GM23338 (cell line): ENCODE data around the gene RBM33. TPM values are rescaled to one million over a fixed set of nuclear protein-coding genes. Genes with fewer than 3 reads are reported as not detected.

Experiments used
- ATAC-seq: fragments of 200-7000 bp; cut with Tn5 transposase; 3 replicates; pipeline ENCODE4 v1.9.1; 2020
- DNase-seq: peaks from one replicate; pipeline ENCODE4 v3.0.0-alpha.2; 2015; ENCODE audit warnings: low spot score
- H2AFZ ChIP-seq: fragments of 200-600 bp; sonication (generic); 2 replicates; pipeline ENCODE4 v1.8.0; 2016; ENCODE audit warnings: antibody characterized with exemption, mild to moderate bottlenecking, moderate library complexity
- H3F3A ChIP-seq: fragments of 200-600 bp; sonication (generic); replicated peaks from 2 replicates; pipeline ENCODE4 v1.8.0; 2017; ENCODE audit warnings: antibody characterized with exemption, mixed run types, low read depth
- H3K27ac ChIP-seq: fragments of 200-600 bp; sonication (generic); 2 replicates; pipeline ENCODE4 v1.6.1; 2016; ENCODE audit warnings: low read depth
- H3K27me3 ChIP-seq: fragments of 200-600 bp; sonication (generic); 2 replicates; pipeline ENCODE4 v1.8.0; 2016; ENCODE audit warnings: mild to moderate bottlenecking, mixed run types, moderate library complexity; ENCODE audit not compliant: insufficient read depth
- H3K36me3 ChIP-seq: fragments of 200-600 bp; sonication (generic); 2 replicates; pipeline ENCODE4 v1.8.0; 2016; ENCODE audit warnings: mild to moderate bottlenecking; ENCODE audit not compliant: insufficient read depth
- H3K4me1 ChIP-seq: fragments of 200-600 bp; sonication (generic); 2 replicates; pipeline ENCODE4 v1.8.0; 2016; ENCODE audit warnings: mild to moderate bottlenecking, moderate library complexity; ENCODE audit not compliant: insufficient read depth
- H3K4me2 ChIP-seq: fragments of 200-600 bp; sonication (generic); 2 replicates; pipeline ENCODE4 v1.7.1; 2017; ENCODE audit warnings: mixed run types
- H3K4me3 ChIP-seq: fragments of 200-600 bp; sonication (generic); 2 replicates; pipeline ENCODE4 v1.6.1; 2016; ENCODE audit warnings: mixed run types
- H3K79me2 ChIP-seq: fragments of 200-600 bp; sonication (generic); replicated peaks from 2 replicates; pipeline ENCODE4 v1.8.0; 2017; ENCODE audit warnings: mild to moderate bottlenecking; ENCODE audit not compliant: insufficient read depth
- H3K9me2 ChIP-seq: fragments of 200-600 bp; sonication (generic); 2 replicates; pipeline ENCODE4 v1.8.0; 2017; ENCODE audit not compliant: insufficient read depth
- H4K20me1 ChIP-seq: fragments of 200-600 bp; sonication (generic); replicated peaks from 2 replicates; pipeline ENCODE4 v1.8.0; 2017; ENCODE audit warnings: mild to moderate bottlenecking; ENCODE audit not compliant: insufficient read depth
- H3K27ac Mint-ChIP-seq: 2 replicates; pipeline ENCODE4 v1.8.0; 2020; ENCODE audit warnings: inconsistent platforms, mild to moderate bottlenecking, moderate library complexity, mixed read lengths
- H3K27me3 Mint-ChIP-seq: 3 replicates; pipeline ENCODE4 v1.8.0; 2022; ENCODE audit warnings: low read depth, mild to moderate bottlenecking, moderate library complexity, mixed read lengths, inconsistent platforms; ENCODE audit not compliant: insufficient read depth, poor library complexity
- H3K36me3 Mint-ChIP-seq: 3 replicates; pipeline ENCODE4 v1.8.0; 2021; ENCODE audit warnings: low read depth, mild to moderate bottlenecking, inconsistent platforms, moderate library complexity, mixed read lengths
- H3K4me1 Mint-ChIP-seq: 3 replicates; pipeline ENCODE4 v1.8.0; 2020; ENCODE audit warnings: mild to moderate bottlenecking, inconsistent platforms, mixed read lengths
- H3K4me3 Mint-ChIP-seq: 3 replicates; pipeline ENCODE4 v1.8.0; 2021; ENCODE audit warnings: moderate library complexity, mild to moderate bottlenecking, inconsistent platforms, mixed read lengths
- H3K9me3 Mint-ChIP-seq: 3 replicates; pipeline ENCODE4 v1.8.0; 2020; ENCODE audit warnings: moderate library complexity, mild to moderate bottlenecking, inconsistent platforms, mixed read lengths
- CREB1 ChIP-seq: fragments of 250-450 bp; sonication (Bioruptor Pico); IDR thresholded peaks from 2 replicates; pipeline ENCODE4 v1.5.0; 2020; ENCODE audit warnings: low read depth, mild to moderate bottlenecking, moderate library complexity
- EZH2 ChIP-seq: fragments of 200-600 bp; sonication (generic); IDR thresholded peaks from one replicate; pipeline ENCODE4 v1.8.0; 2017; ENCODE audit warnings: antibody characterized with exemption, mild to moderate bottlenecking, low read depth; ENCODE audit not compliant: unreplicated experiment
- EZH2phosphoT487 ChIP-seq: fragments of 200-600 bp; sonication (generic); IDR thresholded peaks from one replicate; pipeline ENCODE4 v1.8.1; 2018; ENCODE audit warnings: antibody characterized with exemption; ENCODE audit not compliant: unreplicated experiment
- JUNB ChIP-seq: IDR thresholded peaks from one replicate; pipeline ENCODE4 v1.6.1; 2016; ENCODE audit warnings: antibody characterized with exemption; ENCODE audit not compliant: unreplicated experiment
- NANOG ChIP-seq: IDR thresholded peaks from 2 replicates; pipeline ENCODE4 v1.6.1; 2016; ENCODE audit warnings: antibody characterized with exemption, borderline replicate concordance
- POLR2AphosphoS5 ChIP-seq: IDR thresholded peaks from 2 replicates; pipeline ENCODE4 v1.6.1; 2016; ENCODE audit warnings: antibody characterized with exemption, low read depth
- STAT1 ChIP-seq: IDR thresholded peaks from one replicate; pipeline ENCODE4 v1.6.1; 2016; ENCODE audit warnings: antibody characterized with exemption; ENCODE audit not compliant: unreplicated experiment
- ZNF114 ChIP-seq: fragments of 250-450 bp; sonication (Bioruptor Pico); IDR thresholded peaks from 2 replicates; pipeline ENCODE4 v1.5.0; 2020; ENCODE audit warnings: mild to moderate bottlenecking, moderate library complexity
- ZNF331 ChIP-seq: fragments of 250-450 bp; sonication (Bioruptor Pico); IDR thresholded peaks from 2 replicates; pipeline ENCODE4 v1.5.0; 2020; ENCODE audit warnings: low read depth, mild to moderate bottlenecking, moderate library complexity
- polyA plus RNA-seq: library from polyadenylated mRNA; unstranded; fragments of >200 nt; fragmentation: Nextera tagmentation; extraction: Ambion mirVana; gene quantifications from 2 replicates; pipeline ENCODE4 v1.2.1, GENCODE V29; 2016
- total RNA-seq: library from RNA; depleted of rRNA; stranded (reverse); fragments of >200 nt; shearing (Covaris generic); gene quantifications from 2 replicates; pipeline ENCODE4 v1.2.3, GENCODE V29; 2014
- TF ChIP-seq, protein P1 (sequence below): IDR thresholded peaks from 2 replicates; pipeline ENCODE4 v1.6.1; 2016; ENCODE audit warnings: antibody characterized with exemption
- TF ChIP-seq, protein P2 (sequence below), 2 experiments: fragments of 200-600 bp in 1 of 2; sonication (generic) in 1 of 2; conservative IDR thresholded peaks; 2 replicates each; pipeline versions ENCODE4 v1.5.1 to v1.6.1; 2016 to 2017; ENCODE audit warnings: antibody characterized with exemption in 2 of 2, low read depth in 2 of 2, mild to moderate bottlenecking in 2 of 2, moderate library complexity in 1 of 2
- TF ChIP-seq, protein P3 (sequence below): fragments of 250-450 bp; sonication (Bioruptor Pico); IDR thresholded peaks from 2 replicates; pipeline ENCODE4 v1.5.0; 2020; ENCODE audit warnings: mild to moderate bottlenecking, moderate library complexity
- TF ChIP-seq, protein P4 (sequence below): IDR thresholded peaks from one replicate; pipeline ENCODE4 v1.6.1; 2018; ENCODE audit warnings: antibody characterized with exemption; ENCODE audit not compliant: unreplicated experiment

The RBM33 gene
- total and polyA plus RNA-seq, 2 experiments from 2014 or later, result 47.7 to 94.7 TPM

DNA sequence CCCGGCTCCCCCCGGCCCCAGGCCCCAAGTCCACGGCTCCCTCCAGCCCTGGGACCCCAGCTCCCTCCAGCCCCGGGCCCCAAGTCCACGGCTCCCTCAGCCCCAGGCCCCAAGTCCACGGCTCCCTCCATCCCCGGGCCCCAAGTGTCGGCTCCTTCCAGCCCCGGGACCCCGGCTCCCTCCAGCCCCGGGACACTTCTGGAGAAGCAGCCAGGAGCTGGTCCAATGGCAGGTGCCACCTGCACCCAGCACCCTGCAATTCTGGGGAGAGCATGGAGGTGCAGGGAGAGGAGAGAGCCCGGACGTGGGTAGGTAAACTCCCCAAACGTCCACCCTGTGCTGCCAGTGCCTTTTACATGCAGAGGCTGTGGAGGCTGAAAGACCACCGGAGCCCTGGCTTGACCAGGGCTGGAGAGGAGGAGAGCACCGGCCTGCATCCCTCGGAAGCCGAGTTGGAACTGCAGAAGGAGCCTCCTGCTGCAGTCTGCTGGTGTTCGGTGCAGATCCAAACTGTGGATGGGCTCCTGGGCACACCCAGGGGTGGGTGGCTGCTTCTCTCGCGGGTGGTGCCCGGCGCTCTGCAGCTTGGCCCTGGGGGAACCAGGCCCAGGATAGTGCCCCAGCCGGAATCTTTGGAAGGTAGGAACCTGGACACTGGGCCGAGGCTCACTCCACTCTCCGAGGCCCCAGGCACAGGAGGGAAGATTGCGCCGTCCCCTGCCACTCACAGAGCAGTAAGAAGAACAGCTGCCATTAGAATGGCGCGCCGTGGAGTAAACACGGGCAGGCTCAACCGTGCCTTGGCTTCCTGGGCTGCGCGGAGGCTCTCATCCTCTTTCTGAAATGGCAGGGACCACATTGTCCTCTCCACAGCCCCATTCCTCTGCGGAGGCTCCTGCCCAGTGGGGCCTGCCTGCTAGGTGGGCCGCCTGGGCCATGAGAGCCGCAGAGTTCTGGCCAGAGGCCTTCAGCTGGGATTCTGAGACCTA lies 153.1 kb downstream of the RBM33 start:
- Histone ChIP-seq H3K36me3 (no peaks in the 10 kb centered on the region), H3K4me3 (peak overlapping the region; percentile 42; the same call in 1 of the 2 replicates), H3F3A (no peaks in the 10 kb centered on the region), H3K27ac (no peak overlapping the region), H3K4me2 (peak overlapping the region; percentile 69), H4K20me1 (peaks cover 9% of the 10 kb centered on the region; the same call in 1 of the 2 replicates), H3K9me2 (no peaks in the 10 kb centered on the region), H3K4me1 (no peaks in the 10 kb centered on the region), H2AFZ (no peak overlapping the region; the same call in 1 of the 2 replicates), H3K27me3 (peaks cover 66% of the 10 kb centered on the region), H3K79me2 (no peaks in the 10 kb centered on the region)
- DNase-seq (peak; percentile 57), ATAC-seq (peak; percentile 75)
- no peak for TF ChIP-seq ZNF331
- no peak for TF ChIP-seq ZNF114 (CRISPR knock-in tag)
- TF ChIP-seq, protein P1, sequence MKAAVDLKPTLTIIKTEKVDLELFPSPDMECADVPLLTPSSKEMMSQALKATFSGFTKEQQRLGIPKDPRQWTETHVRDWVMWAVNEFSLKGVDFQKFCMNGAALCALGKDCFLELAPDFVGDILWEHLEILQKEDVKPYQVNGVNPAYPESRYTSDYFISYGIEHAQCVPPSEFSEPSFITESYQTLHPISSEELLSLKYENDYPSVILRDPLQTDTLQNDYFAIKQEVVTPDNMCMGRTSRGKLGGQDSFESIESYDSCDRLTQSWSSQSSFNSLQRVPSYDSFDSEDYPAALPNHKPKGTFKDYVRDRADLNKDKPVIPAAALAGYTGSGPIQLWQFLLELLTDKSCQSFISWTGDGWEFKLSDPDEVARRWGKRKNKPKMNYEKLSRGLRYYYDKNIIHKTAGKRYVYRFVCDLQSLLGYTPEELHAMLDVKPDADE, result no peak
- TF ChIP-seq, protein P2, sequence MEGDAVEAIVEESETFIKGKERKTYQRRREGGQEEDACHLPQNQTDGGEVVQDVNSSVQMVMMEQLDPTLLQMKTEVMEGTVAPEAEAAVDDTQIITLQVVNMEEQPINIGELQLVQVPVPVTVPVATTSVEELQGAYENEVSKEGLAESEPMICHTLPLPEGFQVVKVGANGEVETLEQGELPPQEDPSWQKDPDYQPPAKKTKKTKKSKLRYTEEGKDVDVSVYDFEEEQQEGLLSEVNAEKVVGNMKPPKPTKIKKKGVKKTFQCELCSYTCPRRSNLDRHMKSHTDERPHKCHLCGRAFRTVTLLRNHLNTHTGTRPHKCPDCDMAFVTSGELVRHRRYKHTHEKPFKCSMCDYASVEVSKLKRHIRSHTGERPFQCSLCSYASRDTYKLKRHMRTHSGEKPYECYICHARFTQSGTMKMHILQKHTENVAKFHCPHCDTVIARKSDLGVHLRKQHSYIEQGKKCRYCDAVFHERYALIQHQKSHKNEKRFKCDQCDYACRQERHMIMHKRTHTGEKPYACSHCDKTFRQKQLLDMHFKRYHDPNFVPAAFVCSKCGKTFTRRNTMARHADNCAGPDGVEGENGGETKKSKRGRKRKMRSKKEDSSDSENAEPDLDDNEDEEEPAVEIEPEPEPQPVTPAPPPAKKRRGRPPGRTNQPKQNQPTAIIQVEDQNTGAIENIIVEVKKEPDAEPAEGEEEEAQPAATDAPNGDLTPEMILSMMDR (conservative IDR thresholded peaks at IDR 0.05; ENCODE audit: low read depth in 2 of 2), result no peak
- TF ChIP-seq NANOG, result no peak
- TF ChIP-seq EZH2phosphoT487, result no peak
- TF ChIP-seq EZH2, result no peak
- no peak for TF ChIP-seq STAT1
- TF ChIP-seq, protein P3, sequence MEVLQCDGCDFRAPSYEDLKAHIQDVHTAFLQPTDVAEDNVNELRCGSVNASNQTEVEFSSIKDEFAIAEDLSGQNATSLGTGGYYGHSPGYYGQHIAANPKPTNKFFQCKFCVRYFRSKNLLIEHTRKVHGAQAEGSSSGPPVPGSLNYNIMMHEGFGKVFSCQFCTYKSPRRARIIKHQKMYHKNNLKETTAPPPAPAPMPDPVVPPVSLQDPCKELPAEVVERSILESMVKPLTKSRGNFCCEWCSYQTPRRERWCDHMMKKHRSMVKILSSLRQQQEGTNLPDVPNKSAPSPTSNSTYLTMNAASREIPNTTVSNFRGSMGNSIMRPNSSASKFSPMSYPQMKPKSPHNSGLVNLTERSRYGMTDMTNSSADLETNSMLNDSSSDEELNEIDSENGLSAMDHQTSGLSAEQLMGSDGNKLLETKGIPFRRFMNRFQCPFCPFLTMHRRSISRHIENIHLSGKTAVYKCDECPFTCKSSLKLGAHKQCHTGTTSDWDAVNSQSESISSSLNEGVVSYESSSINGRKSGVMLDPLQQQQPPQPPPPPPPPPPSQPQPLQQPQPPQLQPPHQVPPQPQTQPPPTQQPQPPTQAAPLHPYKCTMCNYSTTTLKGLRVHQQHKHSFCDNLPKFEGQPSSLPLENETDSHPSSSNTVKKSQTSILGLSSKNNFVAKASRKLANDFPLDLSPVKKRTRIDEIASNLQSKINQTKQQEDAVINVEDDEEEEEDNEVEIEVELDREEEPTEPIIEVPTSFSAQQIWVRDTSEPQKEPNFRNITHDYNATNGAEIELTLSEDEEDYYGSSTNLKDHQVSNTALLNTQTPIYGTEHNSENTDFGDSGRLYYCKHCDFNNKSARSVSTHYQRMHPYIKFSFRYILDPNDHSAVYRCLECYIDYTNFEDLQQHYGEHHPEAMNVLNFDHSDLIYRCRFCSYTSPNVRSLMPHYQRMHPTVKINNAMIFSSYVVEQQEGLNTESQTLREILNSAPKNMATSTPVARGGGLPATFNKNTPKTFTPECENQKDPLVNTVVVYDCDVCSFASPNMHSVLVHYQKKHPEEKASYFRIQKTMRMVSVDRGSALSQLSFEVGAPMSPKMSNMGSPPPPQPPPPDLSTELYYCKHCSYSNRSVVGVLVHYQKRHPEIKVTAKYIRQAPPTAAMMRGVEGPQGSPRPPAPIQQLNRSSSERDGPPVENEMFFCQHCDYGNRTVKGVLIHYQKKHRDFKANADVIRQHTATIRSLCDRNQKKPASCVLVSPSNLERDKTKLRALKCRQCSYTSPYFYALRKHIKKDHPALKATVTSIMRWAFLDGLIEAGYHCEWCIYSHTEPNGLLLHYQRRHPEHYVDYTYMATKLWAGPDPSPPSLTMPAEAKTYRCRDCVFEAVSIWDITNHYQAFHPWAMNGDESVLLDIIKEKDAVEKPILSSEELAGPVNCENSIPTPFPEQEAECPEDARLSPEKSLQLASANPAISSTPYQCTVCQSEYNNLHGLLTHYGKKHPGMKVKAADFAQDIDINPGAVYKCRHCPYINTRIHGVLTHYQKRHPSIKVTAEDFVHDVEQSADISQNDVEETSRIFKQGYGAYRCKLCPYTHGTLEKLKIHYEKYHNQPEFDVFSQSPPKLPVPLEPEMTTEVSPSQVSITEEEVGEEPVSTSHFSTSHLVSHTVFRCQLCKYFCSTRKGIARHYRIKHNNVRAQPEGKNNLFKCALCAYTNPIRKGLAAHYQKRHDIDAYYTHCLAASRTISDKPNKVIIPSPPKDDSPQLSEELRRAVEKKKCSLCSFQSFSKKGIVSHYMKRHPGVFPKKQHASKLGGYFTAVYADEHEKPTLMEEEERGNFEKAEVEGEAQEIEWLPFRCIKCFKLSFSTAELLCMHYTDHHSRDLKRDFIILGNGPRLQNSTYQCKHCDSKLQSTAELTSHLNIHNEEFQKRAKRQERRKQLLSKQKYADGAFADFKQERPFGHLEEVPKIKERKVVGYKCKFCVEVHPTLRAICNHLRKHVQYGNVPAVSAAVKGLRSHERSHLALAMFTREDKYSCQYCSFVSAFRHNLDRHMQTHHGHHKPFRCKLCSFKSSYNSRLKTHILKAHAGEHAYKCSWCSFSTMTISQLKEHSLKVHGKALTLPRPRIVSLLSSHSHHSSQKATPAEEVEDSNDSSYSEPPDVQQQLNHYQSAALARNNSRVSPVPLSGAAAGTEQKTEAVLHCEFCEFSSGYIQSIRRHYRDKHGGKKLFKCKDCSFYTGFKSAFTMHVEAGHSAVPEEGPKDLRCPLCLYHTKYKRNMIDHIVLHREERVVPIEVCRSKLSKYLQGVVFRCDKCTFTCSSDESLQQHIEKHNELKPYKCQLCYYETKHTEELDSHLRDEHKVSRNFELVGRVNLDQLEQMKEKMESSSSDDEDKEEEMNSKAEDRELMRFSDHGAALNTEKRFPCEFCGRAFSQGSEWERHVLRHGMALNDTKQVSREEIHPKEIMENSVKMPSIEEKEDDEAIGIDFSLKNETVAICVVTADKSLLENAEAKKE (CRISPR knock-in tag), result no peak
- no peak for TF ChIP-seq CREB1 (CRISPR knock-in tag)
- TF ChIP-seq, protein P4, sequence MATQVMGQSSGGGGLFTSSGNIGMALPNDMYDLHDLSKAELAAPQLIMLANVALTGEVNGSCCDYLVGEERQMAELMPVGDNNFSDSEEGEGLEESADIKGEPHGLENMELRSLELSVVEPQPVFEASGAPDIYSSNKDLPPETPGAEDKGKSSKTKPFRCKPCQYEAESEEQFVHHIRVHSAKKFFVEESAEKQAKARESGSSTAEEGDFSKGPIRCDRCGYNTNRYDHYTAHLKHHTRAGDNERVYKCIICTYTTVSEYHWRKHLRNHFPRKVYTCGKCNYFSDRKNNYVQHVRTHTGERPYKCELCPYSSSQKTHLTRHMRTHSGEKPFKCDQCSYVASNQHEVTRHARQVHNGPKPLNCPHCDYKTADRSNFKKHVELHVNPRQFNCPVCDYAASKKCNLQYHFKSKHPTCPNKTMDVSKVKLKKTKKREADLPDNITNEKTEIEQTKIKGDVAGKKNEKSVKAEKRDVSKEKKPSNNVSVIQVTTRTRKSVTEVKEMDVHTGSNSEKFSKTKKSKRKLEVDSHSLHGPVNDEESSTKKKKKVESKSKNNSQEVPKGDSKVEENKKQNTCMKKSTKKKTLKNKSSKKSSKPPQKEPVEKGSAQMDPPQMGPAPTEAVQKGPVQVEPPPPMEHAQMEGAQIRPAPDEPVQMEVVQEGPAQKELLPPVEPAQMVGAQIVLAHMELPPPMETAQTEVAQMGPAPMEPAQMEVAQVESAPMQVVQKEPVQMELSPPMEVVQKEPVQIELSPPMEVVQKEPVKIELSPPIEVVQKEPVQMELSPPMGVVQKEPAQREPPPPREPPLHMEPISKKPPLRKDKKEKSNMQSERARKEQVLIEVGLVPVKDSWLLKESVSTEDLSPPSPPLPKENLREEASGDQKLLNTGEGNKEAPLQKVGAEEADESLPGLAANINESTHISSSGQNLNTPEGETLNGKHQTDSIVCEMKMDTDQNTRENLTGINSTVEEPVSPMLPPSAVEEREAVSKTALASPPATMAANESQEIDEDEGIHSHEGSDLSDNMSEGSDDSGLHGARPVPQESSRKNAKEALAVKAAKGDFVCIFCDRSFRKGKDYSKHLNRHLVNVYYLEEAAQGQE, result no peak
- TF ChIP-seq POLR2AphosphoS5, result no peak
- TF ChIP-seq JUNB, result no peak
- Mint-ChIP-seq H3K9me3 (peaks cover 3% of the 10 kb centered on the region; the same call in 2 of the 3 replicates), H3K4me1 (peaks cover 4% of the 10 kb centered on the region), H3K4me3 (no peak overlapping the region), H3K27ac (no peak overlapping the region), H3K27me3 (peaks cover 51% of the 10 kb centered on the region), H3K36me3 (no peaks in the 10 kb centered on the region; the same call in 2 of the 3 replicates)
